AG09319 (cell line): ENCODE results near the gene LAYN.

Source experiments
- DNase-seq: peaks from one replicate; pipeline ENCODE4 v3.0.0-alpha.2; 2010; ENCODE audit warnings: low read depth; ENCODE audit errors: extremely low read depth
- CTCF ChIP-seq: IDR thresholded peaks from 2 replicates; pipeline ENCODE4 v1.5.1; 2011; ENCODE audit warnings: low read depth, mild to moderate bottlenecking, inconsistent platforms, low read length, moderate library complexity

Gene LAYN

GRCh38 chr11:111603611-111604130 is 63.2 kb downstream of the LAYN start:
- no peak for DNase-seq
- TF ChIP-seq CTCF = no peak

GRCh38 chr11:111604392-111605009 is 64.0 kb downstream of the LAYN start:
- DNase-seq = no peak
- TF ChIP-seq CTCF = peak; percentile 49

GRCh38 chr11:111605681-111606080 is 65.2 kb downstream of the LAYN start:
- no peak for DNase-seq
- TF ChIP-seq CTCF = no peak

- TF ChIP-seq CTCF = no peak
- DNase-seq = no peak
Observed at GRCh38 chr11:111606986-111607385, 66.5 kb downstream of the LAYN start.

- TF ChIP-seq CTCF = no peak
Observed at GRCh38 chr11:111607751-111608150, 67.2 kb downstream of the LAYN start.

More at GRCh38 chr11:111607751-111608150, 67.2 kb downstream of the LAYN start:
- DNase-seq = no peak
